CD14-positive monocyte (primary cell): ENCODE results near the gene WWOX. TPM values are rescaled to one million over a fixed set of nuclear protein-coding genes. Genes with fewer than 3 reads are reported as not detected.

Source experiments
- DNase-seq, 3 donors: peaks; one replicate each; pipeline ENCODE4 v3.0.0-alpha.2; 2011 to 2022
- H2AFZ ChIP-seq: 2 replicates; pipeline ENCODE4 v1.6.0; 2012; ENCODE audit warnings: mild to moderate bottlenecking, low read depth, low read length, inconsistent platforms; ENCODE audit not compliant: insufficient read depth, poor library complexity, severe bottlenecking
- H3K27ac ChIP-seq, 2 donors: 1 replicate in 1 of 2; 2 replicates in 1 of 2; pipeline ENCODE4 v1.5.1; 2012 to 2013; ENCODE audit warnings: low read length in 2 of 2, control low read depth in 1 of 2, inconsistent platforms in 1 of 2, low read depth in 1 of 2, mild to moderate bottlenecking in 1 of 2
- H3K27me3 ChIP-seq, 2 donors: one replicate each; pipeline versions ENCODE4 v1.6.0 to v1.6.1; 2011 to 2013; ENCODE audit warnings: low read length in 2 of 2; ENCODE audit not compliant: control insufficient read depth in 2 of 2, insufficient read depth in 2 of 2
- H3K36me3 ChIP-seq, 2 donors: replicated peaks in 1 of 2; 1 replicate in 1 of 2; 2 replicates in 1 of 2; pipeline versions ENCODE4 v1.5.1 to v1.6.1; 2012 to 2013; ENCODE audit warnings: low read length in 2 of 2, control low read depth in 1 of 2, inconsistent platforms in 1 of 2, mild to moderate bottlenecking in 1 of 2; ENCODE audit not compliant: insufficient read depth in 2 of 2, control insufficient read depth in 1 of 2
- H3K4me1 ChIP-seq, 2 donors: 1 replicate in 1 of 2; 2 replicates in 1 of 2; pipeline versions ENCODE4 v1.5.1 to v1.6.1; 2012 to 2013; ENCODE audit warnings: low read length in 2 of 2, control low read depth in 1 of 2, inconsistent platforms in 1 of 2, mild to moderate bottlenecking in 1 of 2, moderate library complexity in 1 of 2; ENCODE audit not compliant: insufficient read depth in 2 of 2, control insufficient read depth in 1 of 2
- H3K4me2 ChIP-seq: replicated peaks from 2 replicates; pipeline ENCODE3; 2012; ENCODE audit warnings: low read length, moderate library complexity, mild to moderate bottlenecking; ENCODE audit not compliant: poor library complexity, severe bottlenecking; ENCODE audit errors: extremely low read depth
- H3K4me3 ChIP-seq, 3 experiments: fragments of 200-600 bp in 1 of 3; sonication (generic) in 1 of 3; replicated peaks in 1 of 3; 1 replicate in 2 of 3; 2 replicates in 1 of 3; pipeline ENCODE4 v1.5.1; 2011 to 2013; ENCODE audit warnings: low read length in 3 of 3, mild to moderate bottlenecking in 3 of 3, control low read depth in 2 of 3, low read depth in 2 of 3, inconsistent platforms in 1 of 3, moderate library complexity in 1 of 3
- H3K79me2 ChIP-seq: 2 replicates; pipeline ENCODE4 v1.6.0; 2012; ENCODE audit warnings: mild to moderate bottlenecking, control low read depth, inconsistent platforms, low read length, moderate library complexity; ENCODE audit not compliant: insufficient read depth
- H3K9ac ChIP-seq: 2 replicates; pipeline ENCODE4 v1.6.0; 2017; ENCODE audit warnings: low read length, mild to moderate bottlenecking; ENCODE audit not compliant: insufficient read depth, poor library complexity, severe bottlenecking
- H3K9me3 ChIP-seq, 2 donors: replicated peaks in 1 of 2; 1 replicate in 1 of 2; 2 replicates in 1 of 2; pipeline versions ENCODE4 v1.5.1 to v1.6.1; 2012 to 2013; ENCODE audit warnings: low read length in 2 of 2, control low read depth in 1 of 2; ENCODE audit not compliant: control insufficient read depth in 1 of 2, insufficient read depth in 1 of 2
- H4K20me1 ChIP-seq: 2 replicates; pipeline ENCODE4 v1.6.0; 2012; ENCODE audit warnings: mild to moderate bottlenecking, low read length, control low read depth, moderate library complexity; ENCODE audit not compliant: insufficient read depth
- H3K27ac Mint-ChIP-seq, 7 donors: one replicate each; pipeline ENCODE4 v1.8.0; 2020; ENCODE audit warnings: mild to moderate bottlenecking in 7 of 7, mixed read lengths in 7 of 7, moderate library complexity in 6 of 7, inconsistent platforms in 2 of 7
- H3K27me3 Mint-ChIP-seq, 3 donors: one replicate each; pipeline ENCODE4 v1.8.0; 2021 to 2022; ENCODE audit warnings: low read depth in 3 of 3, mild to moderate bottlenecking in 3 of 3, mixed read lengths in 3 of 3, moderate library complexity in 3 of 3, inconsistent platforms in 1 of 3
- H3K36me3 Mint-ChIP-seq, 2 donors: one replicate each; pipeline ENCODE4 v1.8.0; 2020; ENCODE audit warnings: mixed read lengths in 2 of 2, inconsistent platforms in 1 of 2, mild to moderate bottlenecking in 1 of 2
- H3K4me1 Mint-ChIP-seq: one replicate; pipeline ENCODE4 v1.8.0; 2020; ENCODE audit warnings: mild to moderate bottlenecking, mixed read lengths
- H3K4me3 Mint-ChIP-seq, 2 donors: one replicate each; pipeline ENCODE4 v1.8.0; 2020; ENCODE audit warnings: mild to moderate bottlenecking in 2 of 2, mixed read lengths in 2 of 2, moderate library complexity in 1 of 2
- H3K9me3 Mint-ChIP-seq, 7 donors: one replicate each; pipeline ENCODE4 v1.8.0; 2020 to 2022; ENCODE audit warnings: mixed read lengths in 7 of 7, mild to moderate bottlenecking in 6 of 7, moderate library complexity in 6 of 7, inconsistent platforms in 2 of 7
- WGBS: methylation state at CpG from one replicate; pipeline ENCODE4 v1.1.5; 2013; ENCODE audit warnings: missing lambda C conversion rate; ENCODE audit not compliant: insufficient coverage; 5-methylcytosine and 5-hydroxymethylcytosine counted together
- intact Hi-C, 2 donors: fragments of 100-400 bp; cut with micrococcal nuclease; formaldehyde crosslinking; loops; one replicate each; pipeline versions ENCODE4 v1.15.0 to v1.15.1; 2023
- polyA plus RNA-seq, 3 donors: library from polyadenylated mRNA; depleted of rRNA in 1 of 3; unstranded in 2 of 3; stranded (reverse) in 1 of 3; fragments of 300-500 nt in 2 of 3; fragments of >200 nt in 1 of 3; fragmentation: Illumina TruSeq in 2 of 3; gene quantifications; 1 replicate in 2 of 3; 2 replicates in 1 of 3; pipeline ENCODE4 v1.2.3, GENCODE V29; 2012 to 2021
- TF ChIP-seq, protein P1 (sequence below): fragments of 200-600 bp; IDR thresholded peaks from one replicate; pipeline ENCODE4 v1.8.0; 2022; ENCODE audit warnings: antibody characterized with exemption, mild to moderate bottlenecking

WWOX gene
- polyA plus RNA-seq, 3 donors: 4.0 to 7.0 (median 6.3) TPM

DNA sequence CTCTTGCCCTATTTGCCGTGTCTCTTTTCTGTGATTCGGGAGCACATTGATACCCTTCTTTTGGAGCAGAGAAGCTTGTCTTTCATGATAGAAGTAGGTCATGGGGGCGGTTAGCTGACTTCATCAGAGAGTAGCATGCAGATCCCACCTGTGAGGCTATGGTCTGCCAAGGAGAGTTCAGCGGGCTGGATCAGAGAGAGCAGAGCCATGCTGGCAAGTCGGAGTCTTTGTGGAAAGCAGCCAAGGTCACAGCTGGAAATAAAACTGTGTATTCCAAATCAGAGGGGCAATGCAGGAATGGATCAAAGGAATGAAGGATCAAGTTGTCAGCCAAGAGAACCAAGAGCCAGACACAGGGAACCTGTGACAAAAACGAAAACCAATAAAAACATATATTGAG, 595.9 kb downstream of the WWOX start:
- no peak for DNase-seq

DNA sequence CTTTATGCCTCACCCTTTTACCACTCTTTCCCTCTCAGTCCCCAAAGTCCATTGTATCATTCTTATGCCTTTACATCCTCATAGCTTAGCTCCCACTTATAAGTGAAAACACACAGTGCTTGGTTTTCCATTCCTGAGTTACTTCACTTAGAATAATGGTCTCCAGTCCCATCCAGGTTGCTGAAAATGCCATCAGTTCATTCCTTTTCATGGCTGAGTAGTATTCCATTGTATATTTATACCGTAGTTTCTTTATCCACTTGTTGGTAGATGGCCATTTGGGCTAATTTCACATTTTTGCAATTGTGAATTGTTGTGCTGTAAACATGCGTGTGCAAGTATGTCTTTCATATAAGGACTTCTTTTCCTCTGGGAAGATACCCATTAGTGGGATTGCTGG, 597.3 kb downstream of the WWOX start:
- Mint-ChIP-seq H3K9me3 (peaks cover 0 to 9% (median 2%) of the 10 kb centered on the region in 7 donors), H3K4me3 (no peak overlapping the region), H3K27me3 (peaks cover 0 to 2% (median 2%) of the 10 kb centered on the region in 3 donors), H3K36me3 (no peaks in the 10 kb centered on the region), H3K27ac (no peak overlapping the region), H3K4me1 (no peaks in the 10 kb centered on the region)
- intact Hi-C loops: no loop called here
- Histone ChIP-seq H3K36me3 (no peaks in the 10 kb centered on the region), H3K9ac (no peak overlapping the region), H2AFZ (no peak overlapping the region), H3K4me2 (no peak overlapping the region), H3K79me2 (no peaks in the 10 kb centered on the region), H3K4me1 (no peaks in the 10 kb centered on the region), H3K27me3 (no peaks in the 10 kb centered on the region), H3K9me3 (peaks cover 0 to under 1% of the 10 kb centered on the region in 2 donors), H3K4me3 (no peak overlapping the region), H4K20me1 (no peaks in the 10 kb centered on the region), H3K27ac (no peak overlapping the region)
- WGBS: no CpG with 5 or more reads among the region's 2 CpGs
- no peak for DNase-seq
- TF ChIP-seq, protein P1, sequence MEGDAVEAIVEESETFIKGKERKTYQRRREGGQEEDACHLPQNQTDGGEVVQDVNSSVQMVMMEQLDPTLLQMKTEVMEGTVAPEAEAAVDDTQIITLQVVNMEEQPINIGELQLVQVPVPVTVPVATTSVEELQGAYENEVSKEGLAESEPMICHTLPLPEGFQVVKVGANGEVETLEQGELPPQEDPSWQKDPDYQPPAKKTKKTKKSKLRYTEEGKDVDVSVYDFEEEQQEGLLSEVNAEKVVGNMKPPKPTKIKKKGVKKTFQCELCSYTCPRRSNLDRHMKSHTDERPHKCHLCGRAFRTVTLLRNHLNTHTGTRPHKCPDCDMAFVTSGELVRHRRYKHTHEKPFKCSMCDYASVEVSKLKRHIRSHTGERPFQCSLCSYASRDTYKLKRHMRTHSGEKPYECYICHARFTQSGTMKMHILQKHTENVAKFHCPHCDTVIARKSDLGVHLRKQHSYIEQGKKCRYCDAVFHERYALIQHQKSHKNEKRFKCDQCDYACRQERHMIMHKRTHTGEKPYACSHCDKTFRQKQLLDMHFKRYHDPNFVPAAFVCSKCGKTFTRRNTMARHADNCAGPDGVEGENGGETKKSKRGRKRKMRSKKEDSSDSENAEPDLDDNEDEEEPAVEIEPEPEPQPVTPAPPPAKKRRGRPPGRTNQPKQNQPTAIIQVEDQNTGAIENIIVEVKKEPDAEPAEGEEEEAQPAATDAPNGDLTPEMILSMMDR: no peak

More for the DNA sequence above, 595.9 kb downstream of the WWOX start:
- peaks cover 0 to 2% (median 2%) of the 10 kb centered on the region in 3 donors for H3K27me3 Mint-ChIP-seq
- Histone ChIP-seq H2AFZ (no peak overlapping the region), H3K4me3 (no peak overlapping the region), H3K9ac (no peak overlapping the region), H4K20me1 (no peaks in the 10 kb centered on the region), H3K27ac (no peak overlapping the region), H3K9me3 (peaks cover 0 to 6% of the 10 kb centered on the region in 2 donors), H3K4me1 (no peaks in the 10 kb centered on the region), H3K27me3 (no peaks in the 10 kb centered on the region), H3K36me3 (no peaks in the 10 kb centered on the region), H3K79me2 (no peaks in the 10 kb centered on the region), H3K4me2 (no peak overlapping the region)
- H3K9me3 Mint-ChIP-seq: peaks cover 0 to 12% (median 6%) of the 10 kb centered on the region in 7 donors
- TF ChIP-seq, protein P1: no peak
- WGBS: 98% methylated on average over 4 of the region's 6 CpGs
- no peak overlapping the region for H3K27ac Mint-ChIP-seq
- intact Hi-C loops: no loop called here
- H3K4me3 Mint-ChIP-seq: no peak overlapping the region
- H3K4me1 Mint-ChIP-seq: no peaks in the 10 kb centered on the region
- H3K36me3 Mint-ChIP-seq: no peaks in the 10 kb centered on the region
